Measurements from ENCODE around the gene ZFR2.

DNA sequence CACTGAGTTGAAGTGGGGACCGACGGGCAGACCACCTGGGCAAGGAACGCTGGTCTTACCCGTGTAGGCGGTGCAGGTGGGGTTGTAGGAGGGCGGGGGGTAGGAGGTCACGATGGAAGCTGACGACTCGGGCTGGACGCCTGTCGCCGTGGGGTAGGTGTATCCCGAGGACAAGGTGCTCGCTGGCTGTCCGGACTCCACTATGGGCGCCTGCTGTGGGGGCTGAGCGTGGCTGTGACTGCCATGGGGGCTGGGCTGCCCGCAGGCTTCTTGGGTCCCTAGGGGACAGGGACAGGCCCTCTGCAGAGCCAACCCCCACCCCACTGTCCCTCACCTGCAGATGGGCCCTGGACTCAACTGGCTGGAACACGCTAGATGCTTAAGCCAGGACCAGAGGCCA lies 37.2 kb downstream of the ZFR2 start:
- TF ChIP-seq, protein P1, sequence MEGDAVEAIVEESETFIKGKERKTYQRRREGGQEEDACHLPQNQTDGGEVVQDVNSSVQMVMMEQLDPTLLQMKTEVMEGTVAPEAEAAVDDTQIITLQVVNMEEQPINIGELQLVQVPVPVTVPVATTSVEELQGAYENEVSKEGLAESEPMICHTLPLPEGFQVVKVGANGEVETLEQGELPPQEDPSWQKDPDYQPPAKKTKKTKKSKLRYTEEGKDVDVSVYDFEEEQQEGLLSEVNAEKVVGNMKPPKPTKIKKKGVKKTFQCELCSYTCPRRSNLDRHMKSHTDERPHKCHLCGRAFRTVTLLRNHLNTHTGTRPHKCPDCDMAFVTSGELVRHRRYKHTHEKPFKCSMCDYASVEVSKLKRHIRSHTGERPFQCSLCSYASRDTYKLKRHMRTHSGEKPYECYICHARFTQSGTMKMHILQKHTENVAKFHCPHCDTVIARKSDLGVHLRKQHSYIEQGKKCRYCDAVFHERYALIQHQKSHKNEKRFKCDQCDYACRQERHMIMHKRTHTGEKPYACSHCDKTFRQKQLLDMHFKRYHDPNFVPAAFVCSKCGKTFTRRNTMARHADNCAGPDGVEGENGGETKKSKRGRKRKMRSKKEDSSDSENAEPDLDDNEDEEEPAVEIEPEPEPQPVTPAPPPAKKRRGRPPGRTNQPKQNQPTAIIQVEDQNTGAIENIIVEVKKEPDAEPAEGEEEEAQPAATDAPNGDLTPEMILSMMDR (IDR thresholded peaks at IDR 0.05), result no peak
- TF ChIP-seq POLR2A (IDR thresholded peaks at IDR 0.05), result no peak
